ENCODE results near the gene PRPF19.

GRCh38 chr11:60934790-60935605, 28.6 kb upstream of the PRPF19 start:
- TF ChIP-seq CTCF (IDR thresholded peaks at IDR 0.05; ENCODE audit: insufficient read depth, low read depth, low read length) (no peak), EZH2 (IDR thresholded peaks at IDR 0.05; ENCODE audit: insufficient read depth, low read length) (no peak)

All from astrocyte (in vitro differentiated cells and primary cell).